DOHH2 (cell line): ENCODE measurements around the gene CEP55.

Source experiments
- H3F3A ChIP-seq: fragments of 200-600 bp; sonication (generic), shearing (Covaris generic); 2 replicates; pipeline ENCODE4 v1.6.0; 2016; ENCODE audit warnings: antibody characterized with exemption, mild to moderate bottlenecking; ENCODE audit not compliant: control insufficient read depth, insufficient read depth
- H3K27ac ChIP-seq: fragments of 200-600 bp; sonication (generic); 2 replicates; pipeline ENCODE4 v1.5.1; 2014; ENCODE audit warnings: low read depth, mild to moderate bottlenecking, low read length, moderate library complexity
- H3K27me3 ChIP-seq: fragments of 200-600 bp; sonication (generic); 2 replicates; pipeline ENCODE4 v1.6.1; 2014; ENCODE audit warnings: mild to moderate bottlenecking, low read length, mixed read lengths; ENCODE audit not compliant: control insufficient read depth
- H3K36me3 ChIP-seq: fragments of 200-600 bp; sonication (generic); 2 replicates; pipeline ENCODE4 v1.6.1; 2014; ENCODE audit warnings: mild to moderate bottlenecking, low read length, moderate library complexity, mixed read lengths; ENCODE audit not compliant: control insufficient read depth
- H3K4me1 ChIP-seq: fragments of 200-600 bp; sonication (generic); 2 replicates; pipeline ENCODE4 v1.6.1; 2014; ENCODE audit warnings: mild to moderate bottlenecking, low read length, mixed read lengths; ENCODE audit not compliant: control insufficient read depth
- H3K4me2 ChIP-seq: fragments of 200-600 bp; sonication (generic); 2 replicates; pipeline ENCODE4 v1.6.0; 2014; ENCODE audit warnings: mild to moderate bottlenecking, low read length, moderate library complexity
- H3K4me3 ChIP-seq: fragments of 200-600 bp; sonication (generic); 2 replicates; pipeline ENCODE4 v1.5.1; 2014; ENCODE audit warnings: mild to moderate bottlenecking, low read length, mixed read lengths
- H3K79me2 ChIP-seq: fragments of 200-600 bp; sonication (generic); 2 replicates; pipeline ENCODE4 v1.6.1; 2014; ENCODE audit warnings: mild to moderate bottlenecking, low read length, mixed read lengths; ENCODE audit not compliant: control insufficient read depth
- H3K9me2 ChIP-seq: fragments of 200-600 bp; sonication (generic); replicated peaks from 2 replicates; pipeline ENCODE4 v1.6.1; 2014; ENCODE audit warnings: mild to moderate bottlenecking, low read length, mixed read lengths; ENCODE audit not compliant: control insufficient read depth
- H3K9me3 ChIP-seq: fragments of 200-600 bp; sonication (generic); 2 replicates; pipeline ENCODE4 v1.6.1; 2014; ENCODE audit warnings: antibody characterized with exemption, low read length, mixed read lengths; ENCODE audit not compliant: control insufficient read depth, insufficient read depth
- H4K20me1 ChIP-seq: fragments of 200-600 bp; sonication (generic); 2 replicates; pipeline ENCODE4 v1.6.0; 2014; ENCODE audit warnings: low read depth, mild to moderate bottlenecking, antibody characterized with exemption, low read length, moderate library complexity; ENCODE audit not compliant: control insufficient read depth, insufficient read depth
- CTCF ChIP-seq: fragments of 200-600 bp; sonication (generic); IDR thresholded peaks from one replicate; pipeline ENCODE4 v1.5.1; 2014; ENCODE audit warnings: antibody characterized with exemption, mild to moderate bottlenecking, low read depth, low read length; ENCODE audit not compliant: poor library complexity, severe bottlenecking
- EZH2phosphoT487 ChIP-seq: fragments of 200-600 bp; sonication (generic); IDR thresholded peaks from 2 replicates; pipeline ENCODE4 v1.6.1; 2017; ENCODE audit warnings: borderline replicate concordance, mild to moderate bottlenecking, antibody characterized with exemption, low read length, moderate library complexity, mixed read lengths

The CEP55 gene

GRCh38 chr10:93515071-93516005, 18.9 kb downstream of the CEP55 start:
- Histone ChIP-seq H3K4me3 (no peak overlapping the region), H3K27ac (no peak overlapping the region), H3K4me1 (no peaks in the 10 kb centered on the region), H4K20me1 (no peaks in the 10 kb centered on the region), H3K79me2 (no peaks in the 10 kb centered on the region), H3K4me2 (no peak overlapping the region), H3K9me3 (no peaks in the 10 kb centered on the region; the same call in 1 of the 2 replicates), H3K9me2 (no peaks in the 10 kb centered on the region), H3K27me3 (no peaks in the 10 kb centered on the region), H3K36me3 (peaks cover 82% of the 10 kb centered on the region), H3F3A (peaks cover 1% of the 10 kb centered on the region; the same call in 1 of the 2 replicates)
- TF ChIP-seq CTCF (no peak), EZH2phosphoT487 (no peak)

- H3K79me2 ChIP-seq: no peaks in the 10 kb centered on the region
- H3K27ac ChIP-seq: no peak overlapping the region
- no peaks in the 10 kb centered on the region for H3K9me2 ChIP-seq
- H4K20me1 ChIP-seq: no peaks in the 10 kb centered on the region
- no peaks in the 10 kb centered on the region for H3F3A ChIP-seq
- no peak overlapping the region for H3K4me2 ChIP-seq
- H3K36me3 ChIP-seq: peaks cover 84% of the 10 kb centered on the region
- no peaks in the 10 kb centered on the region for H3K27me3 ChIP-seq
- TF ChIP-seq EZH2phosphoT487: no peak
- no peak for TF ChIP-seq CTCF
- no peaks in the 10 kb centered on the region for H3K4me1 ChIP-seq
- H3K9me3 ChIP-seq: no peaks in the 10 kb centered on the region; the same call in 1 of the 2 replicates
- H3K4me3 ChIP-seq: no peak overlapping the region
These were observed 19.6 kb downstream of the CEP55 start for GRCh38 chr10:93516006-93516380.

- H3K27ac ChIP-seq: no peak overlapping the region
These were observed 22.1 kb downstream of the CEP55 start for GRCh38 chr10:93518531-93518930.

More at GRCh38 chr10:93518531-93518930, 22.1 kb downstream of the CEP55 start:
- TF ChIP-seq EZH2phosphoT487 (no peak), CTCF (no peak)
- H3K79me2 ChIP-seq: no peaks in the 10 kb centered on the region
- H3K36me3 ChIP-seq: peaks cover 75% of the 10 kb centered on the region
- no peaks in the 10 kb centered on the region for H3F3A ChIP-seq
- no peaks in the 10 kb centered on the region for H3K27me3 ChIP-seq
- H3K4me1 ChIP-seq: no peaks in the 10 kb centered on the region
- H4K20me1 ChIP-seq: no peaks in the 10 kb centered on the region
- H3K4me2 ChIP-seq: no peak overlapping the region
- H3K9me2 ChIP-seq: no peaks in the 10 kb centered on the region
- no peak overlapping the region for H3K4me3 ChIP-seq
- H3K9me3 ChIP-seq: no peaks in the 10 kb centered on the region; the same call in 1 of the 2 replicates
